ENCODE measurements around the gene TMEM184B. TPM values are rescaled to one million over a fixed set of nuclear protein-coding genes. Genes with fewer than 3 reads are reported as not detected.
A peak's percentile ranks its signal among the peaks of the same experiment; 100 is the strongest.

Gene TMEM184B
- total RNA-seq, result 10 to 100 TPM; 35.9 to 63.1 (median 38.2) TPM
- long read RNA-seq, donor 1, full-length matches to known transcripts, result 47 of 102 reads
- long read RNA-seq, donor 1, partial matches to known transcripts, result 30 of 102 reads
- long read RNA-seq, donor 1, other reads (novel, unspliced or antisense), result 25 of 102 reads
- long read RNA-seq, donor 2, full-length matches to known transcripts, result 9 of 11 reads
- long read RNA-seq, donor 2, partial matches to known transcripts, result 1 of 11 reads
- long read RNA-seq, donor 2, other reads (novel, unspliced or antisense), result 1 of 11 reads

GRCh38 chr22:38272373-38273134, at the start of gene TMEM184B:
TSS of gene TMEM184B (minus strand) at chr22:38273010. CDS start at chr22:38247961, 25,049 bp downstream.
- no peaks in the 10 kb centered on the region for H3K36me3 ChIP-seq (ENCODE audit: low read depth)
- TF ChIP-seq CTCF (IDR thresholded peaks at IDR 0.05), result no peak
- H3K4me3 ChIP-seq, result peak within 1 kb of the TSS; percentile 54
- intact Hi-C loops (cut with DNase I, micrococcal nuclease), result no loop called here
- ATAC-seq (peak; percentile 95), DNase-seq (peak; percentile 79 to 89 (median 82))
- peaks cover 7% of the 10 kb centered on the region for H3K4me1 ChIP-seq (ENCODE audit: low read depth)
- no peaks in the 10 kb centered on the region for H3K9me3 ChIP-seq

- Histone ChIP-seq H3K4me1 (ENCODE audit: low read depth) (peaks cover 13% of the 10 kb centered on the region), H3K4me3 (no peak overlapping the region), H3K36me3 (ENCODE audit: low read depth) (no peaks in the 10 kb centered on the region), H3K9me3 (no peaks in the 10 kb centered on the region)
- no peak for DNase-seq
- ATAC-seq, result no peak
- intact Hi-C loops (cut with DNase I, micrococcal nuclease), result no loop called here
- no peak for TF ChIP-seq CTCF (IDR thresholded peaks at IDR 0.05)
Observed at GRCh38 chr22:38320605-38321402, 48.0 kb upstream of the TMEM184B start.

GRCh38 chr22:38318792-38319773, 46.3 kb upstream of the TMEM184B start:
- DNase-seq (no peak), ATAC-seq (no peak)
- Histone ChIP-seq H3K36me3 (ENCODE audit: low read depth) (no peaks in the 10 kb centered on the region), H3K4me1 (ENCODE audit: low read depth) (peaks cover 14% of the 10 kb centered on the region), H3K9me3 (no peaks in the 10 kb centered on the region), H3K4me3 (no peak overlapping the region)
- intact Hi-C loops (cut with DNase I, micrococcal nuclease), result no loop called here
- no peak for TF ChIP-seq CTCF (IDR thresholded peaks at IDR 0.05)

GRCh38 chr22:38317995-38318715, 45.3 kb upstream of the TMEM184B start:
- DNase-seq (peak; percentile 82 to 87 (median 85)), ATAC-seq (peak; percentile 83)
- no peak for TF ChIP-seq CTCF (IDR thresholded peaks at IDR 0.05)
- no peak overlapping the region for H3K4me3 ChIP-seq
- H3K4me1 ChIP-seq (ENCODE audit: low read depth), result peaks cover 20% of the 10 kb centered on the region
- no peaks in the 10 kb centered on the region for H3K9me3 ChIP-seq
- H3K36me3 ChIP-seq (ENCODE audit: low read depth), result no peaks in the 10 kb centered on the region
- intact Hi-C loops (cut with DNase I, micrococcal nuclease), result no loop called here

Measured in mucosa of descending colon (tissue), 3 donors.